Measurements from ENCODE around the gene TLR10. TPM values are rescaled to one million over a fixed set of nuclear protein-coding genes. Genes with fewer than 3 reads are reported as not detected.

TLR10 gene
- total RNA-seq, 1 donor from 2014 or later: not detected

GRCh38 chr4:38751341-38752010 is 31.3 kb downstream of the TLR10 start:
- no peak for DNase-seq (ENCODE audit: low read depth, low spot score)
- Mint-ChIP-seq H3K4me1 (peaks cover 21% of the 10 kb centered on the region), H3K27me3 (ENCODE audit: low read depth) (no peaks in the 10 kb centered on the region), H3K9me3 (peaks cover 11% of the 10 kb centered on the region), H3K27ac (ENCODE audit: unreplicated experiment) (no peak overlapping the region), H3K4me3 (no peak overlapping the region), H3K36me3 (ENCODE audit: low read depth) (peaks cover 8% of the 10 kb centered on the region)
- TF ChIP-seq CTCF (conservative IDR thresholded peaks at IDR 0.05): no peak

- Mint-ChIP-seq H3K36me3 (ENCODE audit: low read depth) (peaks cover 8% of the 10 kb centered on the region), H3K4me1 (peaks cover 21% of the 10 kb centered on the region), H3K27ac (ENCODE audit: unreplicated experiment) (no peak overlapping the region), H3K27me3 (ENCODE audit: low read depth) (no peaks in the 10 kb centered on the region), H3K4me3 (no peak overlapping the region), H3K9me3 (peaks cover 11% of the 10 kb centered on the region)
- TF ChIP-seq CTCF (conservative IDR thresholded peaks at IDR 0.05): no peak
- DNase-seq (ENCODE audit: low read depth, low spot score): no peak
Measured at GRCh38 chr4:38749336-38749735, 33.5 kb downstream of the TLR10 start.

- no peak overlapping the region for H3K27ac Mint-ChIP-seq (ENCODE audit: unreplicated experiment)
- no peak for TF ChIP-seq CTCF (conservative IDR thresholded peaks at IDR 0.05)
- H3K4me1 Mint-ChIP-seq: peaks cover 28% of the 10 kb centered on the region
- no peak overlapping the region for H3K4me3 Mint-ChIP-seq
- peaks cover 11% of the 10 kb centered on the region for H3K9me3 Mint-ChIP-seq
- peaks cover 8% of the 10 kb centered on the region for H3K36me3 Mint-ChIP-seq (ENCODE audit: low read depth)
- no peaks in the 10 kb centered on the region for H3K27me3 Mint-ChIP-seq (ENCODE audit: low read depth)
- no peak for DNase-seq (ENCODE audit: low read depth, low spot score)
Measured at GRCh38 chr4:38747629-38748028, 35.2 kb downstream of the TLR10 start.

- Mint-ChIP-seq H3K27ac (ENCODE audit: unreplicated experiment) (no peak overlapping the region), H3K4me1 (peaks cover 24% of the 10 kb centered on the region), H3K9me3 (peaks cover 11% of the 10 kb centered on the region), H3K4me3 (no peak overlapping the region), H3K27me3 (ENCODE audit: low read depth) (no peaks in the 10 kb centered on the region), H3K36me3 (ENCODE audit: low read depth) (peaks cover 8% of the 10 kb centered on the region)
- no peak for TF ChIP-seq CTCF (conservative IDR thresholded peaks at IDR 0.05)
- no peak for DNase-seq (ENCODE audit: low read depth, low spot score)
Measured at GRCh38 chr4:38745881-38746280, 36.9 kb downstream of the TLR10 start.

GRCh38 chr4:38743866-38744265 is 38.9 kb downstream of the TLR10 start:
- TF ChIP-seq CTCF (conservative IDR thresholded peaks at IDR 0.05): no peak
- H3K4me3 Mint-ChIP-seq: no peak overlapping the region
- peaks cover 11% of the 10 kb centered on the region for H3K9me3 Mint-ChIP-seq
- no peak for DNase-seq (ENCODE audit: low read depth, low spot score)
- peaks cover 16% of the 10 kb centered on the region for H3K4me1 Mint-ChIP-seq
- H3K27ac Mint-ChIP-seq (ENCODE audit: unreplicated experiment): no peak overlapping the region
- peaks cover 8% of the 10 kb centered on the region for H3K36me3 Mint-ChIP-seq (ENCODE audit: low read depth)
- H3K27me3 Mint-ChIP-seq (ENCODE audit: low read depth): no peaks in the 10 kb centered on the region
